GM19023 (cell line): Measurements from ENCODE around the gene THADA.

ENCODE experiments used
- ATAC-seq: cut with Tn5 transposase; IDR thresholded peaks from one replicate; pipeline ENCODE4 v1.9.1; 2021; ENCODE audit warnings: mild to moderate bottlenecking, moderate library complexity; ENCODE audit not compliant: unreplicated experiment

Gene THADA

DNA sequence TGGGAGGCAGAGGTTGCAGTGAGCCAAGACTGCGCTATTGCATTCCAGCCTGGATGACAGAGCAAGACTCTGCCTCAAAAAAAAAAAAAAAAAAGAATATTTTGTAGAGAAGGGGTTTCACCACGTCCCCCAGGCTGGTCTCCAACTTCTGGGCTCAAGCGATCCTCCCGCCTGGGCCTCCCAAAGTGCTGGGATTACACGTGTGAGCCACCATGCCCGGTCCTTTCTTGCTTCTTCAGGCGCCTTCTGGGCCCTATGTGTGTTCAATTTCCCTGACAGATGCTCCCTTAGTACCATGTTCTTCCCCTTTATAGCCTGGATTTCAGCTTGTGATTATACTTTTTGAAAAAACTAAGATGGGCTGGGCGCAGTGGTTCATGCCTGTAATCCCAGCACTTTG lies 379.2 kb downstream of the THADA start:
- ATAC-seq: no peak

DNA sequence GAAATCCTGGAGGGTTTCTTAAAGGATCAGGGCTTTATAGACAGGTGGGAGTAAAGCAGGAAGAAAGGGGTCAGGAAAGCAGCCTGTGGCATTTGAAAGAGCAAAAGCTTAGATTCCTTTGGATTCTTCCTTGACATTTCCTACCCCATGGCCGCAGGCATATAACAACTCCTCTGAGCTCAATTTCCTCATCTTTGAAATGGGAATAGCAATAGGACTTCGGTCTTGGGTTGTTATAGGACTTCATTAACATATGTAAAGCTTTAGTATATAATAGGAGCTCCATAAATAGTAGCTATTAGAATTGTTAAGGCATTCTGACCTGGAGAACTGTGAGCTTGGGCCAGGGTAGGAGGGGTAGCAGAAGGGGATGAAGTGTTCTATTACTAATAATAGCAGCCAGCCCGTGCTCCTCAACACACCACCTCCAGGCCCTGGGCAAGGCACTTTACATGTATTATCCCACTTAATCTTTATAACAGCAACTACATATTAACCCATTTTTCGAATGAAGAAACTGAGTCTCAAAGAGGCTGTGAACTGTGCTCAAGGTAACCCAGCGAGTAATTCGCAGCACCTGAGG lies 380.1 kb downstream of the THADA start:
- ATAC-seq: no peak

DNA sequence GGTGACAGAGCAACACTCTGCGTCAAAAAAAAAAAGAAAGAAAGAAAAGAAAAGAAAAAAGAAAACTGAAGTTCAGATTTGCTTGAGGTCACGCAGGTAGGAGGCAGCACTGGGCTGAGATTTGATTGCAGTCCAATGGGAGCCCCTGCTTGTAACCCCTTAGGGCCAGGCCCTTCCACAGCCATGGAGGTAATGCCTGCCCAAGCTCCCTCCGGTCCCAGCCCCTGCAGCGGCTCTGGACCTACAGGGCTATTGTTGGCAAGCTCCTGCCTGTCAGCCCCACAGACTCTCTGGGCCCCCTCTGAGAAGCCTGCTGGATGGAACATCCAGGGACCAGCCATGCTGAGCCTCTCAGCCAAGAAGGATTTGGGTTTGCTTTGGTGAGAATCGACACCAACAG lies 381.6 kb downstream of the THADA start:
- no peak for ATAC-seq

DNA sequence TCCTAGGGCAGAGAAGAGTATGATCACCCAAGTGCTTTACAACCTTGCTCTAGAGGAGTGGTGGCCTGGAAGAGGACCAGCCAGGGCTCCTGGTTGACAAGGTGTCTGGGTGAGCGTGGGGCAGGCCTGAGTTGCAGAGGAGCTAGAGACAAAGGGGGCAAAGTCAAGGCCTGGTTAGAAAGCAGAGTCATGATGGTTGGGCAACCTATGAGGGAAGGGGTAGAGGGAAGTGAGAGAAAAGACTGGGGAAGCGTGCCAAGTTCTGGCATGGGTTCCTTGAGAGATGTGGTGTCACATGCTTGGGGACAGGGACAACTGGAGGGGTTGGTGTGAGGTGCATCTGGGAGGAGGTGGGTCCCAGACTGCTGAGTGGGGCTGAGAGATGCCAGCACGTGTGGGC lies 382.9 kb downstream of the THADA start:
- no peak for ATAC-seq

DNA sequence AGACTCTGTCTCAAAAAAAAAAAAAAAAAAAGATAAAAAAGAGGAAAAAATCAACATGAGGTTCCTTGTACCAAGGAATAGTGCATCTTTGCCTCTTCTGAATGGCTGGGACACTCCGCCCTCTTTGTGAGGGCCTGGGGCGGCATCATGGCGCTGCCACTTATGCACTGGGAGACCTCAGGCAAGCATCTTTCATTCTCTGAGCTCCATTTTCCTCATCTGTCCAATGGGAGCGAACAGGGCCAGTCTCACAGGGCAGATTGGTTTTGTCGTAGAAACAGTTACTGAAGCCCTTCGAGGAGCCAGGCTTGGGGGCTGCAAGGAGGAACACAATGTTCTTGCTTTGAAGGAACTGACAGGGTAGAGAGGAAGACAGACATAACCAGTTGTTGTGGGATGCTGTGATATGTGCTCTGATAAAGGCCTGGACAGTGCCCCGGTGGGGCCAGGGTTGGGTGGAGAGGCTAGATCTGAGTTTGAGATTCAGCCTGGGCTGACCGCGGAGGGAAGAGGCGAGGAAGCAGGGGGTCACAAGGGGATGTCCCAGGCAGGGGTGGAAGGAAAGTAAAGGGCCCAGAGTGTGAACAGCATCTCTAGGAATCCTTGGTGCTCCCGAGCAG lies 383.5 kb downstream of the THADA start:
- ATAC-seq: no peak

DNA sequence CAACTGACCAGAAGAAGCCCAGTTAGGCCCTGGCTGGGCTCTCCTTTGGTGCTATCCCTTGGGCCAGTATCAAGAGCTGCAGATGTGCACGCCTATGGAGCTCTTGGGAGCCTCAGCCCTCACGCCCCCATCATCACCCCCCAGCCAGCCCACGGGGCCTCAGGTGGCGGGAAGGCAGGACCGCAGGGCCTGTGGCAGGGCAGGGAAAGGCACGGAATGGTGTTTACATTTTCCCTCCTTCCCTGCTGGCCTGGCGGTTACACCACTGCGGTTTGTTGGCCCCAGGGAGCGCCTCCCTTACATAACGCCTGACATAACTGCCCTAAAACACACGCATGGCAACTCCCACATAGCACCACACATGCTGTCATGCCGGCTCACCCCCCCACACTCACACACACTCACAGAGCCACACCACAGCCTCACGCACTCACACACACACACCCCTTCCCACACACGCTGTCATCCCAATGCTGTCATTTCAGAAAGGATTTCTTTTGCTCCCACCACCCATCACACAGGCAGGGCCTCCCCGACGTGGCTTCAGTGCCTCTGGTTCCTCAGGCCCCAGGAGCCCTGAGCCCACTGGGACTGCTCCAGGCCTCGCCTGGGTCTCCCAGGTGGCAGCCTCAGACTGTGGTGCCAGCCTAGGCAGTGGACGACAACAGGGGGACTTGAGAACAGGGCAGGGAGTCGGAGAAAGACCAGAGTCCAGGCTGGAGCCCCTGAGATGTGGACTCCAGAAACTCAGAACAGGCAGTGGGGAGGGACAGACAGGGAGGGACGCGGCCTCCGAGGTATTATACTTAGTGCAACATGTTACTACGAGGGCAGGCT lies 385.2 kb downstream of the THADA start:
- ATAC-seq: no peak

DNA sequence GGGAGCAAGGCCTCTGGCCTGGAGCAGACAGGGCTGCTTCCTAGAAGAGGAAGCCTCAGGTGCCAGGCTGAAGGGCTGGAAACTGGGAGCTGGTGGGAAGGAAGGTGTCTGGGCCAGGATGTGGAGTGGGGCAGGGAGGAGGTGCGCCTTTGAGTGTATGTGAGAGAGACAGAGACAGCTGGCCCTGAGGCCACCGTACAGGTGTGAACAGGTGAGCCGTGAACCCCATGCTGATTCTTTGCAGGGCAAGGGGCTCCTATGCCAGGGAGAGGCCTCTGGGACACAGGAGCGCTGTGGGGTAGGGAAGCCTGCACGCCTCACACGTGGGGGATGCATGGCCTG lies 385.7 kb downstream of the THADA start:
- ATAC-seq: no peak

DNA sequence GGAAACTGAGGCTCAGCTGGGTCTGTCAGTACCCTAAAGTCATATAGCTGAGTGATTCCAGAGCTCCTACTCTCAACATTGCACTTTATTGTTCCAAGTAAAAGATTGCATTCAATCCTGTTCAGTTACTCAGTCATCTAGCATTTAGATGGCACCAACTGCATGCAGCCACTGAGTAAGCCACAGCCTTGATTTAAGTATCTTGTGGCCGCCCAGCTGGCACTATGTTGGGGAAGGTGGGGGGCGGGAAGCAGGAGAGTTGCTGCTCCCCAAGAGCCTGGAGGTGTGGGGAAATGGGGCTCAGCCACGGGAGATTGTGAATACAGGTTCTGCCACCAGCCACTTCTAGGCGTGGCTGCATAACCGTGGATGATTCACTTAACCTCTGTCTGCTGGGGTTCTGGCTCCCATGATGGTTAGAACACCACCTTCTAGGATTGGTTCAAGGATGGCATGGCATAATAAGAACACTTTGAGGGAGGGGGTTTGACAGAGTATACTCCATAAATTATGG lies 386.6 kb downstream of the THADA start:
- no peak for ATAC-seq

DNA sequence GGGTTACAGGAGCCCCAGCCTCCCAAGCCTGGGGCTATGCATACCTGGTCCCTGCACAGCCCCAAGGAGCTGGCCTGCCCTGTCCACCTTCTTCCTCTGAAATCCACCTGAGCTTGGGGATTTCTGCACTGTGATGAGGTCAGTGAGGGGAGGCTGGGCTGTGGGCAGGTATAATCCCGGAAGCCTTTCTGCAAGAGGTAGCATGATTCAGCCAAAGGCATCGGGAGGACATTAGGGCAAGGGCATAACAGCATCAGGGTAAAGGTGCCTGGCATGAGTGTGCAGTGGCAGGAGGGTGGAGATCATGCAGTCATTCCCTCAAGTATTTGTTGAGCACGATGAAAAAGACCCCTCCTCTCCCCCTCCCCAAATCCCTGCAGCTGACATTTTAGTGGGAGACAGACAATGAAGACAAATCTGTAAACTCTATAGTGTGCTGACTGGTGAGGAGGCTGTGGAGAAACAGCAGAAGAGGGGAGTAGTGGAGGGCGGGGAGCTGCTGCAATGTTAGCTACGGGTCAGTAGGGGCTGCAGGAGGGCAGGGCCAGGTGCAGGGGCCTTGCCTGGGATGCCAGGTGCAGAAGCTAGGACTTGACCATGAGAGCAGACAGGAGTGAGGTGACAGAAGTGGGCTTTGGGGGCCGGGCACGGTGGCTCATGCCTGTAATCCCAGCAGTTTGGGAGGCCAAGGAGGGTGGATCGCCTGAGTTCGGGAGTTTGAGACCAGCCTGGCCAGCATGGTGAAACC lies 388.1 kb downstream of the THADA start:
- ATAC-seq: no peak

DNA sequence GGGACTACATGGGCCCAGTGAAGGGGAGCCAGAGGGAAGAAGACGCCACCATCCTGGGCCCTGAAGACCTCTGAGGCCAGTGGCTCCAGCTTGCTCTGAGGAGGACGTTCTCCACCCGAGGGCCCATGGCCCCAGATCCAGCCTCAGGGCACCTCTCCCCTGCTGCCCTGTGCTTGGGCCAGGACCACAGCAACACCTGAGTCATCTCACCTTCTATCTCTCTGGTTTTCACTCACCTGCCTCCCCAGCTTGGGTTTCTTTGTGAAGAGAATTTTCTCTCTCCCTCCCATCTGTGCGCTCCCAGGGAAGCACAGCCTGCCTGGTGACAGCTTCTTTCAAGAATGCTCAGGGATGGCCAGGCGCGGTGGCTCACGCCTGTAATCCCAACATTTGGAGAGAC lies 389.2 kb downstream of the THADA start:
- no peak for ATAC-seq

DNA sequence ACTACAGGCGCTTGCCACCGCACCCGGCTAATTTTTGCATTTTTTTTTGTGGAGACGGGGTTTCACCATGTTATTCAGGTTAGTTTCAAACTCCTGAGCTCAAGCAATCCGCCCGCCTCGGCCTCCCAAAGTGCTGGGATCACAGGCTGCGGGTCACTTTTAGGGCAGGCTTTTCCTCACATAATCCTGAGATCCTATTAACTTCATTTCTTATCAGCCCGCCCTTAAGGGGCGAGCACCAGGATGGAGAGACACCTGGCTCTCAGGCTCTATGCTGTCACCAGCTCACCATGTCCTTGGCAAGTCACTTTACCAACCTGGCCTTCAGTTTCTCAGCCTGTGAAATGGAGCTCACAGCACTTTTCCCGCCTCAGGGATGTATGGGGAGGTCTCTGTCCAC lies 392.5 kb downstream of the THADA start:
- no peak for ATAC-seq

DNA sequence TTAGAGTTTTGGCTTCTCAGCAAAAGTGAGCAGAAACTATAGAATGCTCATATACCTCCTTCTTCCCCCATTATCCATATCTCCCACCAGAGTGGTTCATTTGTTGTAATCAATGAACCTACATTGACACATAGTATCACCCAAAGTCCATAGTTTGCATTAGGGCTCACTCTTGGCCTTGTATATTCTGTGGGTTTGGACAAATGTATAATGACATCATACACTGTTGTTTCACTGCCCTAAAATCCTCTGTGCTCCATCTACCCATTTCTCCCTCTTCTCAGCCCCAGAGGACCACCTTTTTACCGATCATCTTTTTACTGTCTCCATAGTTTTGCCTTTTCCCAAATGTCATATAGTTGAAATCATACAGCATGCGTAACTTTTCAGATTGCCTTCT lies 393.5 kb downstream of the THADA start:
- ATAC-seq: no peak

DNA sequence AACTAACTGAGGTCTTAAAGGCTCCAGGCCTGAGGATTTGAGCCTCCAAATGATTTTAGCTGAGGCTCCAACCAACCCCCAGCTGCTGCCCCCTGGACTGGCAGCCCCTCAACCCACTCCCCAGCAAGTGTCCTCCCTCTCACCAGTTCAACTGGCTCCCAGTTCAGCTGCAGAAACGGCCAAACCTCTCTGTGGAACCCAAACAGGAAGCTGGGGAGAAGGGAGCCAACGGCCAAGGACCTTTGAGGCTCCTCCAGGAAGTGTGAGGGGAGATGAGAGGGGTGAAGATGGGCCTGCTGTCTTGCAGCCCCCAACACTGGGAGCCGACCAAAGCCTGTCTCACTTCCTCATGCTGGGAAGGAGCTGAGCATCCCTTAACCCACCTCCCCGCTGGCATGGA lies 394.3 kb downstream of the THADA start:
- no peak for ATAC-seq

DNA sequence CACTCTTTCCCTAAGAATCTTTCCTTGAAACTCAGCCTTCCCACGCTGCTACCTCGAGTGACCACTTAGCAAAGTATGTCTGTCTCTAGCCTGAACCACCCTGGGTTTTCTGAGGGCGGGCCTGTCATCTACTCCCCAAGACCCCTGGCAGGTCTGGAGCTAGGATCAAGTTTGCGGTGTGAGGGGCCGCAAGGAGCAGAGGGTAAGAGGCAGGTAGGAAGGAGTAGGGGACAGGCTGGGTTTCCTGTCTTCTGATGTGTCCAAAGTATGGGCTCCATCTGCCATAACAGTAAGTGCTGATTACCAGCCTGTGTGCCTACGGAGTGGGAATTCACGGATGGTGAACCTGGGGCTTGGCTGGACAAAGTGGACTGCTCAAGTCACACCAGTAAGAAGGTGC lies 394.8 kb downstream of the THADA start:
- no peak for ATAC-seq

DNA sequence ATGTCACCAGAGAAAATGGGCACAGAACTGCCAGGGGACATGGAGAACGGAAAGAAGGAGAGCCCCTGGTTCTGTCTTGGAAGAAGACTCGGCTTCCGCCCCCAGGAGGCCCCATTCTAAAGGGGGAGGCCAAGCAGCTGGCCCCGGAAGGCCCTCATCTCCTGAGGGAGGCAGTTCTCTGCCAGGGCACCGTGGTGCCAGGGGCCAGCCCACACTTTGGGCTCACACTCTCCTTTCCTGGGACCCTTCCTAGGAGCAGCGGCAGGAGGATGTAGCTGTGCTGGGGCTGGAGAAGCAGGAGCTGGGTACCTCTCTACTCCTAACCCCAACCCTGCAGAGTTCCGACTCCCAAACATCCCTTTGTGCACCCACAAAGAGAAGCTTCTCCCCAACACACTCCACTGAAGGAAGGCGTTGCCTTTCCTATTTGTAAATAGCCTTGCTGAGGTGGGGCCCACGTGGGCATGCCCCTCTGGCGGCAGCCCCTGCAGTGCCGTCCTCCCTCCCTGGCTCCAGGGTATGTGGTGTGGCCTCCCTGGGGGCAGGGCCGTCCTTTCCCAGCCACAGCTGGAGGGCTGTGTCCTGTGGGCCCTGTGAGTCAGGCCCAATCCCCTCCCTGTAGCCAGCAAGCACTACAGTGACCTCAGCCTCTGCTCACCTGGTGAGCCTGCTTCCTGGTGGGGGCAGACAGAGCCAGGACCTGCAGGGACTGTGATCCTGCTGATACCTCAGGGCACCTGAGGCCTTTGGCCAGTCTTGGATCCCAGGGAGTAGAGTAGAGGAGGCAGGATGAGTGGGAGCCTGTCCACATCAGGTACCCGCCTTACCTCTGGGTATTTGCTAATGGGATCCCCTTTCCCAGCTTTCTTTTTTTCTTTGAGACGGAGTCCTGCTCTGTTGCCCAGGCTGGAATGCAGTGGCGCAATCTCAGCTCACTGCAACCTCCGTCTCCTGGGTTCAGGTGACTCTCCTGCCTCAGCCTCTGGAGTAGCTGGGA lies 396.0 kb downstream of the THADA start:
- no peak for ATAC-seq

DNA sequence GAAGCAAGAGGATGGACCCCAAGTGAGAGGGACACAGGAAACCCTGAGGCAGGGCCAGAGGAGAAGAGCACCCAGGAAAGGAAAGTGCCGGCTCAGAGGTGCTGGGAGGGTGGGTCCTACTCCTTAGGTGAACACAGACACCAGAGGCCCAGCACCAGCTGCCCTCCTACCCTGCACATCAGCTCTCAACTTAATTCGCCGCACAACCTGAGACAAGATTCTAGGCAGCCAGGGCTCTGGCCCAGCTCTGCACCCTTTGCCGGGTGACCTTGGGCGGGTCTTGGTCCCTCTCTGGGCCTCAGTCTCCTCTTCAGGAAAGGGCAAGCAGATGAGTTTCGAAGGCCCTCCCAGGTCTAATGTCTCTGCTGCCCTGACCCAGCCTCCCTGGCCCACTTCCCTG lies 397.6 kb downstream of the THADA start:
- ATAC-seq: no peak

DNA sequence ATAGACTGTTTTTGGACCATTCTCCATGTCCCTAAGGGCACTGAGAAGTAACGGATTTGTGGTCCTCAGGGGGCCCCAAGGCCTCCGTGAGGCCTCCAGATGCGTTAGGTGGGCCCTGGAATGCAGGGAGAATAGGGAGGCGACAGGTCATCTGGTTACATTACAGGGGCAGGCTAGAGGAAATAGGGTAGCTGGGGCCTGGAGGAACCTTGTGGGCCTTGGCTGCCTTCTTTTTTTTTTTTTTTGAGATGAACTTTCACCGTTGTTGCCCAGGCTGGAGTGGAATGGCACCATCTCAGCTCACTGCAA lies 398.3 kb downstream of the THADA start:
- ATAC-seq: no peak

DNA sequence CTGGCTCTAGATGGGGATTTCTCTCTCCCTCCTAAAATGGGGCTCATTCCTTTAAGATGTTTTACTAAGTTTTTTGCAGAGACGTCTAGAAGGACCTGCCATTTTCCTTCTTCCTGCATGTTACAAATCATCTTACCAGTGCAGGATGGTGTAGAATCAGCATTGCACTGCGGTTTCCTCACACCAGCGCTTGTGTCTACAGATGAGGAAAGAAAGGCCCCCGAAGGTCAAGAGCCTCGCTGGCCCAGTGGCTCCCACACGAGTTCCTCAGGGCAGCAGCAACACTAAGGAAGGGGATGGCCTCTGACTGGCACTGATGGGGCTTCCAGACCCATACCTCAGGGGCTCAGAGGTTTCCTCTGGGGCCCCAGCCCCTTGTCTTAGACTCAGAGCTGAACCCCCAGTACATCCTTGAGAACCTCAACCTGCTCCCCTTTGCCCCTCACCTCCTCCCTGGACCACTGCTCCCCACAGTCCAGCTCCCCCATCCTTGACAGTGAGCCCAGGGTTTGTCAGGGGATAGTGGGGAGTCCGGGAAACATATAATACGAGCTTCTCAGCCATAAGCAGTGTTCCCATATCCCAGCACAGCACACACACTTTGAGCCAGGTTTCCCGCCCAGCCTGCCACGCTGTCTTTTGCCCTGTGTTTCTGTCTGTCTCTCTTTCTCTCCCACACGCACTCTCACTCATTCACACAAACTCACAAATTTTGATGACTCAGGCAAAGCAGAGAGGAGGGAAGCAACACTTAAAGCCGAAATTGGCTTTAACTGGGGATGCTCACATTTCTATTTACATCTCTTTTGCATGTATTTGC lies 398.9 kb downstream of the THADA start:
- ATAC-seq: no peak

DNA sequence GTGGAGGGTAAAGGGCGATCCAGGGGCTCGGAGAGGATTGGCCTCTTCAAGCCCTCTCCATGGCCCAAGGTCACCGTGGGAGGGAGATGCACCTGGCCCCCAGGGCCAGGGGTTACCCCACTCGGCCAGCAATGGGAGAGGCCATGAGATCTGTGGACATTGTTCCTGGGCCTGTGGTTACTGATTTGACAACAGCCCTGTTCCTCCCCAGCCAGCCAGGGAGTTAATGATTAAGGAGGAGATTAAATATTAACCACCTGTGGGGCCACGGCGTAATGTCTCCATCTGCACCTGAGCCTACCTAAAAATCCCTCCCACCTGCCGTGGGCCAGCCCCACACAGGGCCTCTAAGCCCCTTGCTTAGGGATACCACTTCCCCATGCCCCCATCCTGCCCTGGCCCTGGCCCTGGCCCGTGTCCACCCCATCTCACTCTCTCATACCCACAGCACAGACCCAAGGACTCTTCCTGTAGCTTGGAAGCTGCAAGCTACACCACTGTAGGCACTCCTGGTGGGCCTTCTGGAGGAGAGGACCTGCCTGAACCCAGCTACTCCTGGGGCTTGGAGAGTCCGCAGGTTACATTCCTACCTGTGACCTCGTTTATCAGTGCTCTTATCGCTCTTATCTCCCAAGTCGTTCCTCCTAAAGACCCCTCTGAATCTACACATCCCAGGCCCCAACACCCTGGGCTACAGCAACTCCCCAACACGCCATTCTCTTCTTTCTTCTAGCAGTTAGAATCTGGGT lies 401.5 kb downstream of the THADA start:
- ATAC-seq: peak; percentile 64
